Endothelial cell of umbilical vein (primary cell): ENCODE results near the gene EVI5. TPM values are rescaled to one million over a fixed set of nuclear protein-coding genes. Genes with fewer than 3 reads are reported as not detected.
"Not testable (repeated sequence)": the region's sequence is repeated elsewhere in the genome, so short reads cannot be mapped to it uniquely, and the experiment has no call there.

Source experiments
- BruUV-seq: library from RNA; stranded (reverse); fragments of 400-500 nt; replicated peaks from 2 replicates; lab custom pipeline; 2021; lab: Mats Ljungman, UMichigan
- CTCF ChIA-PET: fragments of 300-600, 350-600 bp; sonication (Branson Sonifier 250); formaldehyde crosslinking; loops from one replicate; lab custom pipeline; 2021; ENCODE audit warnings: antibody characterized with exemption, inconsistent platforms; lab: Charles Lee
- POLR2A ChIA-PET: fragments of 300-600, 350-600 bp; sonication (Branson Sonifier 250); formaldehyde crosslinking; loops from one replicate; lab custom pipeline; 2021; ENCODE audit warnings: antibody characterized with exemption, inconsistent platforms; lab: Charles Lee
- DNase-seq: peaks from one replicate; pipeline ENCODE4 v3.0.0-alpha.2; 2011; ENCODE audit warnings: low read depth, low spot score
- FAIRE-seq: peaks from 2 replicates; lab custom pipeline; 2011; peaks lifted over from hg19 to GRCh38; lab: Jason Lieb, UNC
- H2AFZ ChIP-seq: 2 replicates; pipeline ENCODE4 v1.6.0; 2012; ENCODE audit warnings: low read depth, low read length, control low read depth, inconsistent platforms
- H3K27ac ChIP-seq: 2 replicates; pipeline ENCODE4 v1.5.1; 2011; ENCODE audit warnings: low read depth, mild to moderate bottlenecking, control low read depth, low read length, moderate library complexity; ENCODE audit not compliant: insufficient read depth
- H3K27me3 ChIP-seq, 2 experiments: 2 replicates each; pipeline versions ENCODE4 v1.6.0 to v1.6.1; 2011; ENCODE audit warnings: low read length in 2 of 2, mixed read lengths in 1 of 2; ENCODE audit not compliant: control insufficient read depth in 2 of 2, insufficient read depth in 2 of 2
- H3K36me3 ChIP-seq, 2 experiments: 2 replicates in 1 of 2; 3 replicates in 1 of 2; pipeline ENCODE4 v1.5.1; 2011; ENCODE audit warnings: low read length in 2 of 2, mild to moderate bottlenecking in 1 of 2, moderate library complexity in 1 of 2; ENCODE audit not compliant: control insufficient read depth in 2 of 2, insufficient read depth in 2 of 2; ENCODE audit errors: extremely low read depth in 1 of 2
- H3K4me1 ChIP-seq: 3 replicates; pipeline ENCODE4 v1.5.1; 2011; ENCODE audit warnings: mild to moderate bottlenecking, low read length; ENCODE audit not compliant: control insufficient read depth, insufficient read depth; ENCODE audit errors: extremely low read depth
- H3K4me2 ChIP-seq: 2 replicates; pipeline ENCODE4 v1.6.1; 2011; ENCODE audit warnings: low read length, control low read depth, mixed read lengths; ENCODE audit not compliant: insufficient read depth
- H3K4me3 ChIP-seq, 3 experiments: fragments of 200-600 bp in 1 of 3; sonication (generic), shearing (Covaris generic) in 1 of 3; replicated peaks in 1 of 3; 2 replicates each; pipeline ENCODE4 v1.5.1; 2011 to 2016; ENCODE audit warnings: control low read depth in 3 of 3, low read length in 3 of 3, mild to moderate bottlenecking in 2 of 3, inconsistent platforms in 1 of 3, low read depth in 1 of 3, moderate library complexity in 1 of 3; ENCODE audit not compliant: insufficient read depth in 1 of 3
- H3K79me2 ChIP-seq: 2 replicates; pipeline ENCODE4 v1.6.0; 2012; ENCODE audit warnings: low read length, inconsistent platforms; ENCODE audit not compliant: control insufficient read depth, insufficient read depth
- H3K9ac ChIP-seq: replicated peaks from 2 replicates; pipeline ENCODE3; 2011; ENCODE audit warnings: low read length, control low read depth; ENCODE audit not compliant: insufficient read depth; ENCODE audit errors: extremely low read depth
- H3K9me1 ChIP-seq: replicated peaks from 3 replicates; pipeline ENCODE4 v1.6.0; 2011; ENCODE audit warnings: mild to moderate bottlenecking, low read length; ENCODE audit not compliant: control insufficient read depth, insufficient read depth; ENCODE audit errors: extremely low read depth
- H3K9me3 ChIP-seq: replicated peaks from 2 replicates; pipeline ENCODE4 v1.5.1; 2012; ENCODE audit warnings: low read length, inconsistent platforms; ENCODE audit not compliant: control insufficient read depth, insufficient read depth
- H4K20me1 ChIP-seq: replicated peaks from 2 replicates; pipeline ENCODE3; 2011; ENCODE audit warnings: mild to moderate bottlenecking, low read length; ENCODE audit not compliant: control insufficient read depth, insufficient read depth; ENCODE audit errors: extremely low read depth
- EZH2 ChIP-seq: IDR thresholded peaks from 2 replicates; pipeline ENCODE4 v1.6.1; 2012; ENCODE audit warnings: borderline replicate concordance, low read depth, mild to moderate bottlenecking, moderate library complexity, low read length, inconsistent platforms; ENCODE audit not compliant: severe bottlenecking
- FOS ChIP-seq: IDR thresholded peaks from 2 replicates; pipeline ENCODE4 v1.6.1; 2011; ENCODE audit warnings: mild to moderate bottlenecking, low read length, moderate library complexity, borderline replicate concordance; ENCODE audit not compliant: insufficient read depth
- JUN ChIP-seq: IDR thresholded peaks from 2 replicates; pipeline ENCODE4 v1.6.1; 2011; ENCODE audit warnings: borderline replicate concordance, low read depth; ENCODE audit not compliant: insufficient read length, insufficient read depth
- MYC ChIP-seq: IDR thresholded peaks from one replicate; pipeline ENCODE4 v1.6.1; 2011; ENCODE audit warnings: mild to moderate bottlenecking, low read depth, low read length
- POLR2AphosphoS5 ChIP-seq: IDR thresholded peaks from 2 replicates; pipeline ENCODE4 v1.6.1; 2012; ENCODE audit warnings: low read depth, mild to moderate bottlenecking, control low read depth, low read length, moderate library complexity; ENCODE audit not compliant: insufficient read depth
- dilution Hi-C: fragments of 300-500 bp; cut with MboI; formaldehyde crosslinking; loops from one replicate; pipeline ENCODE4 v1.15.0; 2019; ENCODE audit warnings: low sequenced_read_pairs; ENCODE audit not compliant: extremely low pct_ligation_motif_present
- intact Hi-C: fragments of 100-400 bp; cut with micrococcal nuclease; formaldehyde crosslinking; loops from one replicate; pipeline ENCODE4 v1.10.0; 2022
- polyA plus RNA-seq, 4 experiments: library from polyadenylated mRNA; depleted of rRNA in 3 of 4; stranded (reverse) in 3 of 4; unstranded in 1 of 4; fragments of >200 nt; gene quantifications; 2 replicates each; pipeline versions ENCODE4 v1.2.1 to v1.2.3, GENCODE V29; 2011 to 2012; ENCODE audit warnings: missing spikeins in 1 of 4
- total RNA-seq: library from RNA; stranded (reverse); gene quantifications from 2 replicates; pipeline ENCODE4 v1.2.3, GENCODE V29; 2021
- TF ChIP-seq, protein P1 (sequence below), 2 donors: IDR thresholded peaks; 1 replicate in 1 of 2; 2 replicates in 1 of 2; pipeline ENCODE4 v1.5.1; 2011; ENCODE audit warnings: low read length in 2 of 2, mild to moderate bottlenecking in 2 of 2, moderate library complexity in 2 of 2, control low read depth in 1 of 2, inconsistent platforms in 1 of 2, low read depth in 1 of 2; ENCODE audit not compliant: insufficient read depth in 1 of 2; ENCODE audit errors: extremely low read depth in 1 of 2

The EVI5 gene
- total and polyA plus RNA-seq, 2 donors (not counting 3 experiments of a cell fraction or from before 2014, with no cell fraction given) = 5.0 to 26.2 TPM

DNA sequence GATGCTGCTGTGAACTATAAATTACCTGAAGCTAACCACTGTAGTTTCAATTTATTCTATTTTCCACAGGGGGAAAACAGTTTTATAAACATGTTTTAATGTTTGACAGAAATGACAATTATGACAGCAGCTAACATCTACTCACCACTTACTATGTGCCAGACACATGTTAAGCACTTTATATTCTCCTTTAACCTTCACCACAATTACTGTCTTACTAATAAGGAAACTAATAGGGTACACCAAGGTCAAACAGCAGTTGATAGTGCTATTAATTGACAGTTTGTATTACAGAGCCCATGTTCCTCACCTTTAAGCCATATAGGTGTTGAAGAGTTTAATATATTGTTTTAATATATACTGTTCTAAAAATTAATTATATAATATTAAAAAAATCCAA lies 146.4 kb downstream of the EVI5 start:
- dilution Hi-C loops = no loop called here
- Histone ChIP-seq H3K27me3 (no peaks in the 10 kb centered on the region), H2AFZ (no peak overlapping the region), H3K9ac (no peak overlapping the region), H3K4me3 (no peak overlapping the region), H3K79me2 (no peaks in the 10 kb centered on the region), H3K9me3 (no peaks in the 10 kb centered on the region), H3K27ac (no peak overlapping the region), H3K4me1 (no peaks in the 10 kb centered on the region), H3K4me2 (no peak overlapping the region), H4K20me1 (no peaks in the 10 kb centered on the region), H3K36me3 (peaks cover 0 to 5% of the 10 kb centered on the region in 2 experiments), H3K9me1 (no peaks in the 10 kb centered on the region)
- no TSS peak for BruUV-seq
- TF ChIP-seq EZH2 (no peak), JUN (no peak), FOS (no peak), POLR2AphosphoS5 (no peak), MYC (no peak)
- TF ChIP-seq, protein P1, sequence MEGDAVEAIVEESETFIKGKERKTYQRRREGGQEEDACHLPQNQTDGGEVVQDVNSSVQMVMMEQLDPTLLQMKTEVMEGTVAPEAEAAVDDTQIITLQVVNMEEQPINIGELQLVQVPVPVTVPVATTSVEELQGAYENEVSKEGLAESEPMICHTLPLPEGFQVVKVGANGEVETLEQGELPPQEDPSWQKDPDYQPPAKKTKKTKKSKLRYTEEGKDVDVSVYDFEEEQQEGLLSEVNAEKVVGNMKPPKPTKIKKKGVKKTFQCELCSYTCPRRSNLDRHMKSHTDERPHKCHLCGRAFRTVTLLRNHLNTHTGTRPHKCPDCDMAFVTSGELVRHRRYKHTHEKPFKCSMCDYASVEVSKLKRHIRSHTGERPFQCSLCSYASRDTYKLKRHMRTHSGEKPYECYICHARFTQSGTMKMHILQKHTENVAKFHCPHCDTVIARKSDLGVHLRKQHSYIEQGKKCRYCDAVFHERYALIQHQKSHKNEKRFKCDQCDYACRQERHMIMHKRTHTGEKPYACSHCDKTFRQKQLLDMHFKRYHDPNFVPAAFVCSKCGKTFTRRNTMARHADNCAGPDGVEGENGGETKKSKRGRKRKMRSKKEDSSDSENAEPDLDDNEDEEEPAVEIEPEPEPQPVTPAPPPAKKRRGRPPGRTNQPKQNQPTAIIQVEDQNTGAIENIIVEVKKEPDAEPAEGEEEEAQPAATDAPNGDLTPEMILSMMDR (IDR thresholded peaks at IDR 0.05; ENCODE audit: extremely low read depth in 1 of 2, insufficient read depth in 1 of 2, low read depth in 1 of 2, low read length in 2 of 2) = no peak
- ChIA-PET POLR2A (no interaction called here), CTCF (interaction anchor here (0.7 to 1.1 kb wide), 3 partner anchors 189 to 425 kb away, joined by 3 read pairs; no protein-coding TSS in a partner anchor)
- intact Hi-C loops = no loop called here
- FAIRE-seq (no peak), DNase-seq (no peak)

DNA sequence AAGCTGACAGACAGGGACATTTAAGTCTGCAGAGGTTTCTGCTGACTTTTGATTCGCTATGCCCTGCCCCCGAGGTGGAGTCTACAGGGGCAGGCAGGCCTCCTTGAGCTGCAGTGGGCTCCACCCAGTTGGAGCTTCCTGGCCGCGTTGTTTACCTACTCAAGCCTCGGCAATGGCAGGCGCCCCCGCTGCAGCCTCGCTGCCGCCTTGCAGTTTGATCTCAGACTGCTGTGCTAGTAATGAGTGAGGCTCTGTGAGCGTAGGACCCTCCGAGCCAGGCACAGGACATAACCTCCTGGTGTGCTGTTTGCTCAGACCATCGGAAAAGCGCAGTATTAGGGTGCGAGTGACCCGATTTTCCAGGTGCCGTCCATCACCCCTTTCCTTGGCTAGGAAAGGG lies 149.7 kb downstream of the EVI5 start:
- H3K9me3 ChIP-seq, POLR2A ChIA-PET, H3K4me2 ChIP-seq, H3K9me1 ChIP-seq, H3K79me2 ChIP-seq, dilution Hi-C loops, H2AFZ ChIP-seq, H3K4me3 ChIP-seq, H3K27ac ChIP-seq, H3K4me1 ChIP-seq, FAIRE-seq, DNase-seq, intact Hi-C loops, H3K36me3 ChIP-seq, H3K9ac ChIP-seq, H3K27me3 ChIP-seq, H4K20me1 ChIP-seq, BruUV-seq: not testable (repeated sequence)
- CTCF ChIA-PET = interaction anchor here (1.7 kb wide), 1 partner anchor 9 kb away, joined by 3 read pairs; no protein-coding TSS in a partner anchor
